WTC11 (cell line): Measurements from ENCODE around the gene LRRC49. TPM values are rescaled to one million over a fixed set of nuclear protein-coding genes. Genes with fewer than 3 reads are reported as not detected.
"Not testable (repeated sequence)": the region's sequence is repeated elsewhere in the genome, so short reads cannot be mapped to it uniquely, and the experiment has no call there.

Experiments used
- ATAC-seq: fragments of 200-7000 bp; cut with Tn5 transposase; 2 replicates; pipeline ENCODE4 v1.10.0; 2021; ENCODE audit warnings: mild to moderate bottlenecking, moderate library complexity
- CTCF ChIA-PET: fragments of 300-600 bp; sonication (Branson Sonifier 250); formaldehyde crosslinking; loops from one replicate; lab custom pipeline; 2021; ENCODE audit warnings: antibody characterized with exemption; lab: Charles Lee
- POLR2A ChIA-PET: fragments of 350-600 bp; sonication (Branson Sonifier 250); formaldehyde crosslinking; loops from one replicate; lab custom pipeline; 2021; ENCODE audit warnings: antibody characterized with exemption; lab: Charles Lee
- DNase-seq: peaks from one replicate; pipeline ENCODE4 v3.0.0; 2021; ENCODE audit warnings: low spot score
- H3K27ac Mint-ChIP-seq: 2 replicates; pipeline ENCODE4 v1.8.0; 2021; ENCODE audit warnings: mixed read lengths
- H3K27me3 Mint-ChIP-seq: 2 replicates; pipeline ENCODE4 v1.8.0; 2021; ENCODE audit warnings: low read depth, mild to moderate bottlenecking, moderate library complexity, mixed read lengths
- H3K36me3 Mint-ChIP-seq: 2 replicates; pipeline ENCODE4 v1.8.0; 2021; ENCODE audit warnings: mixed read lengths
- H3K4me1 Mint-ChIP-seq: 2 replicates; pipeline ENCODE4 v1.8.0; 2022; ENCODE audit warnings: mixed read lengths
- H3K4me3 Mint-ChIP-seq: 2 replicates; pipeline ENCODE4 v1.8.0; 2021; ENCODE audit warnings: mild to moderate bottlenecking, moderate library complexity, mixed read lengths
- H3K9me3 Mint-ChIP-seq: 2 replicates; pipeline ENCODE4 v1.8.0; 2021; ENCODE audit warnings: mixed read lengths
- CREB1 ChIP-seq: sonication (generic); formaldehyde crosslinking; IDR thresholded peaks from 2 replicates; pipeline ENCODE4 v1.8.0; 2023; ENCODE audit warnings: mild to moderate bottlenecking, missing genetic modification reagents
- E2F1 ChIP-seq: sonication (generic); formaldehyde crosslinking; IDR thresholded peaks from 2 replicates; pipeline ENCODE4 v1.8.0; 2022; ENCODE audit warnings: mild to moderate bottlenecking, missing genetic modification reagents
- E2F5 ChIP-seq: sonication (generic); formaldehyde crosslinking; IDR thresholded peaks from 2 replicates; pipeline ENCODE4 v1.8.1; 2022; ENCODE audit warnings: mild to moderate bottlenecking, moderate library complexity, missing genetic modification reagents
- GABPB1 ChIP-seq: sonication (generic); formaldehyde crosslinking; IDR thresholded peaks from 2 replicates; pipeline ENCODE4 v1.8.1; 2023; ENCODE audit warnings: mild to moderate bottlenecking, missing genetic modification reagents
- GTF2I ChIP-seq: fragments of 250-450 bp; sonication (Bioruptor Pico); conservative IDR thresholded peaks from 2 replicates; pipeline ENCODE4 v1.4.0; 2021; ENCODE audit warnings: mild to moderate bottlenecking
- IRF2 ChIP-seq: sonication (generic); formaldehyde crosslinking; IDR thresholded peaks from 2 replicates; pipeline ENCODE4 v1.8.0; 2022; ENCODE audit warnings: low read depth, missing genetic modification reagents, borderline replicate concordance
- MXD4 ChIP-seq: fragments of 250-450 bp; sonication (Bioruptor Pico); IDR thresholded peaks from 2 replicates; pipeline ENCODE4 v1.8.0; 2021; ENCODE audit warnings: mild to moderate bottlenecking, moderate library complexity, borderline replicate concordance
- NFE2L1 ChIP-seq: sonication (generic); formaldehyde crosslinking; IDR thresholded peaks from 2 replicates; pipeline ENCODE4 v1.8.1; 2023; ENCODE audit warnings: missing genetic modification reagents
- OVOL2 ChIP-seq: fragments of 250-450 bp; sonication (Bioruptor Pico); IDR thresholded peaks from 2 replicates; pipeline ENCODE4 v1.9.0; 2021; ENCODE audit warnings: mild to moderate bottlenecking, borderline replicate concordance
- PRDM15 ChIP-seq: sonication (generic); formaldehyde crosslinking; IDR thresholded peaks from 2 replicates; pipeline ENCODE4 v1.8.0; 2022; ENCODE audit warnings: missing genetic modification reagents
- SP1 ChIP-seq: sonication (generic); formaldehyde crosslinking; conservative IDR thresholded peaks from 2 replicates; pipeline ENCODE4 v1.8.1; 2022; ENCODE audit warnings: missing genetic modification reagents
- TCF7 ChIP-seq: sonication (generic); formaldehyde crosslinking; IDR thresholded peaks from 2 replicates; pipeline ENCODE4 v1.8.0; 2022; ENCODE audit warnings: mild to moderate bottlenecking, low read depth, missing genetic modification reagents, moderate library complexity
- TP53 ChIP-seq: sonication (generic); formaldehyde crosslinking; IDR thresholded peaks from 2 replicates; pipeline ENCODE4 v1.8.1; 2023; ENCODE audit warnings: mild to moderate bottlenecking, missing genetic modification reagents
- USF1 ChIP-seq: sonication (generic); formaldehyde crosslinking; IDR thresholded peaks from 2 replicates; pipeline ENCODE4 v1.8.0; 2022; ENCODE audit warnings: mild to moderate bottlenecking, missing genetic modification reagents
- ZNF263 ChIP-seq: sonication (generic); formaldehyde crosslinking; IDR thresholded peaks from 2 replicates; pipeline ENCODE4 v1.8.1; 2022; ENCODE audit warnings: low read depth, mild to moderate bottlenecking, moderate library complexity, missing genetic modification reagents
- ZSCAN18 ChIP-seq: fragments of 250-450 bp; sonication (Bioruptor Pico); IDR thresholded peaks from 2 replicates; pipeline ENCODE4 v2.1.2; 2022; ENCODE audit warnings: mild to moderate bottlenecking, moderate library complexity
- total RNA-seq: library from RNA; stranded (reverse); gene quantifications from 3 replicates; pipeline ENCODE4 v1.2.3, GENCODE V29; 2021

The LRRC49 gene
- total RNA-seq, 1 experiment from 2014 or later, result 6.9 TPM

GRCh38 chr15:70935631-70936030, 43.0 kb downstream of the LRRC49 start (continued):
- no peak for TF ChIP-seq E2F5
- no peak for TF ChIP-seq GTF2I
- TF ChIP-seq CREB1 (CRISPR knock-in tag), result no peak
- no peak for TF ChIP-seq GABPB1 (CRISPR knock-in tag)
- TF ChIP-seq USF1 (CRISPR knock-in tag), result no peak
- no peak for TF ChIP-seq E2F1 (CRISPR knock-in tag)
- no peak for TF ChIP-seq ZNF263
- TF ChIP-seq MXD4 (CRISPR knock-in tag), result no peak
- TF ChIP-seq TP53 (CRISPR knock-in tag), result no peak
- no peak for TF ChIP-seq OVOL2 (CRISPR knock-in tag)
- no peak for TF ChIP-seq NFE2L1 (CRISPR knock-in tag)

- no peak for ATAC-seq
- CTCF ChIA-PET, result no interaction called here
Observed at GRCh38 chr15:70936326-70936725, 43.7 kb downstream of the LRRC49 start.

GRCh38 chr15:70943285-70943684, 50.7 kb downstream of the LRRC49 start:
- H3K27me3 Mint-ChIP-seq, H3K36me3 Mint-ChIP-seq, H3K4me1 Mint-ChIP-seq, CTCF ChIA-PET, ATAC-seq, H3K4me3 Mint-ChIP-seq, DNase-seq, POLR2A ChIA-PET, H3K9me3 Mint-ChIP-seq, H3K27ac Mint-ChIP-seq: not testable (repeated sequence)

More at GRCh38 chr15:70936326-70936725, 43.7 kb downstream of the LRRC49 start:
- Mint-ChIP-seq H3K27ac (no peak overlapping the region), H3K27me3 (no peaks in the 10 kb centered on the region), H3K4me1 (peaks cover 4% of the 10 kb centered on the region; the same call in 1 of the 2 replicates), H3K9me3 (no peaks in the 10 kb centered on the region)
- POLR2A ChIA-PET, result no interaction called here
- TF ChIP-seq SP1 (CRISPR knock-in tag) (no peak), PRDM15 (CRISPR knock-in tag) (no peak), TCF7 (CRISPR knock-in tag) (no peak), USF1 (CRISPR knock-in tag) (no peak), IRF2 (no peak), CREB1 (CRISPR knock-in tag) (no peak), ZSCAN18 (CRISPR knock-in tag) (no peak)
- TF ChIP-seq, all 79 proteins: peak for 0
- H3K36me3 Mint-ChIP-seq, result no peaks in the 10 kb centered on the region
- no peak overlapping the region for H3K4me3 Mint-ChIP-seq
- DNase-seq, result no peak
